Liver (tissue), 9 donors: ENCODE data around the gene TIMP3. TPM values are rescaled to one million over a fixed set of nuclear protein-coding genes. Genes with fewer than 3 reads are reported as not detected.

Experiments used
- DNase-seq: peaks from one replicate; pipeline ENCODE4 v3.0.0-alpha.2; 2017; ENCODE audit warnings: low spot score
- H3K27ac ChIP-seq, 2 donors: one replicate each; pipeline ENCODE4 v1.7.0; 2013; ENCODE audit warnings: inconsistent platforms in 2 of 2, low read length in 2 of 2, control low read depth in 1 of 2, low read depth in 1 of 2, mild to moderate bottlenecking in 1 of 2
- H3K27me3 ChIP-seq, 4 donors: one replicate each; pipeline versions ENCODE4 v1.6.1 to v1.7.0; 2013; ENCODE audit warnings: low read length in 3 of 4, inconsistent platforms in 1 of 4, mild to moderate bottlenecking in 1 of 4, moderate library complexity in 1 of 4; ENCODE audit not compliant: control insufficient read depth in 4 of 4, insufficient read depth in 4 of 4
- H3K36me3 ChIP-seq, 4 donors: one replicate each; pipeline versions ENCODE4 v1.6.1 to v1.7.0; 2013; ENCODE audit warnings: low read length in 3 of 4, mild to moderate bottlenecking in 3 of 4, low read depth in 1 of 4, moderate library complexity in 1 of 4; ENCODE audit not compliant: control insufficient read depth in 4 of 4, insufficient read depth in 3 of 4
- H3K4me1 ChIP-seq, 4 donors: one replicate each; pipeline versions ENCODE4 v1.6.1 to v1.7.0; 2013; ENCODE audit warnings: low read length in 3 of 4, mild to moderate bottlenecking in 3 of 4, moderate library complexity in 1 of 4; ENCODE audit not compliant: control insufficient read depth in 4 of 4, insufficient read depth in 4 of 4
- H3K4me3 ChIP-seq, 3 donors: one replicate each; pipeline versions ENCODE4 v1.6.1 to v1.7.0; 2013; ENCODE audit warnings: low read length in 3 of 3, control low read depth in 1 of 3, low read depth in 1 of 3, mild to moderate bottlenecking in 1 of 3
- H3K9ac ChIP-seq, 2 donors: one replicate each; pipeline ENCODE4 v1.7.0; 2013; ENCODE audit warnings: low read length in 2 of 2, mild to moderate bottlenecking in 2 of 2, moderate library complexity in 2 of 2, control low read depth in 1 of 2, low read depth in 1 of 2
- H3K9me3 ChIP-seq, 4 donors: one replicate each; pipeline versions ENCODE4 v1.6.1 to v1.7.0; 2013; ENCODE audit warnings: low read length in 3 of 4; ENCODE audit not compliant: control insufficient read depth in 4 of 4
- EGR1 ChIP-seq, 2 donors: IDR thresholded peaks; 2 replicates each; pipeline ENCODE4 v1.6.1; 2016 to 2018; ENCODE audit warnings: antibody characterized with exemption in 2 of 2, low read depth in 2 of 2
- FOXA1 ChIP-seq: IDR thresholded peaks from 2 replicates; pipeline ENCODE4 v1.6.1; 2016; ENCODE audit warnings: antibody characterized with exemption
- FOXA2 ChIP-seq: IDR thresholded peaks from 2 replicates; pipeline ENCODE4 v1.6.1; 2016; ENCODE audit warnings: antibody characterized with exemption
- GABPA ChIP-seq, 2 donors: IDR thresholded peaks in 1 of 2; conservative IDR thresholded peaks in 1 of 2; 2 replicates each; pipeline ENCODE4 v1.6.1; 2016; ENCODE audit warnings: antibody characterized with exemption in 2 of 2, mild to moderate bottlenecking in 1 of 2, moderate library complexity in 1 of 2
- HNF4A ChIP-seq, 2 donors: conservative IDR thresholded peaks; 2 replicates each; pipeline ENCODE4 v1.6.1; 2016; ENCODE audit warnings: antibody characterized with exemption in 2 of 2, mild to moderate bottlenecking in 2 of 2
- JUND ChIP-seq, 2 donors: IDR thresholded peaks; 2 replicates each; pipeline ENCODE4 v1.6.1; 2016; ENCODE audit warnings: antibody characterized with exemption in 2 of 2
- NR2F2 ChIP-seq: IDR thresholded peaks from 2 replicates; pipeline ENCODE4 v1.6.1; 2016; ENCODE audit warnings: antibody characterized with exemption
- RAD21 ChIP-seq, 2 donors: IDR thresholded peaks; 2 replicates each; pipeline ENCODE4 v1.6.1; 2016; ENCODE audit warnings: antibody characterized with exemption in 2 of 2, mild to moderate bottlenecking in 2 of 2
- RXRA ChIP-seq, 2 donors: IDR thresholded peaks; 2 replicates each; pipeline ENCODE4 v1.6.1; 2017 to 2018; ENCODE audit warnings: antibody characterized with exemption in 2 of 2, mild to moderate bottlenecking in 1 of 2
- SP1 ChIP-seq: IDR thresholded peaks from 2 replicates; pipeline ENCODE4 v1.6.1; 2018; ENCODE audit warnings: antibody characterized with exemption, mild to moderate bottlenecking
- TAF1 ChIP-seq: conservative IDR thresholded peaks from 2 replicates; pipeline ENCODE4 v1.6.1; 2016; ENCODE audit warnings: antibody characterized with exemption, mild to moderate bottlenecking
- YY1 ChIP-seq: IDR thresholded peaks from 2 replicates; pipeline ENCODE4 v1.6.1; 2016; ENCODE audit warnings: antibody characterized with exemption, mild to moderate bottlenecking
- WGBS: extraction: QIAGEN DNeasy Blood & Tissue Kit; methylation state at CpG from one replicate; pipeline ENCODE4 v1.1.7; 2013; 5-methylcytosine and 5-hydroxymethylcytosine counted together
- polyA plus RNA-seq, 2 donors: library from polyadenylated mRNA; stranded (reverse) in 1 of 2; unstranded in 1 of 2; fragments of 200-250 nt in 1 of 2; fragments of >200 nt in 1 of 2; fragmentation: Nextera tagmentation in 1 of 2; extraction: Ambion mirVana in 1 of 2; gene quantifications; one replicate each; pipeline versions ENCODE4 v1.2.1 to v1.2.3, GENCODE V29; 2013 to 2015
- total RNA-seq, 2 donors: library from RNA; depleted of rRNA; stranded (reverse); fragments of >200 nt; gene quantifications; one replicate each; pipeline ENCODE4 v1.2.3, GENCODE V29; 2014
- TF ChIP-seq, protein P1 (sequence below): IDR thresholded peaks from 2 replicates; pipeline ENCODE4 v1.6.1; 2016; ENCODE audit warnings: antibody characterized with exemption
- TF ChIP-seq, protein P2 (sequence below): IDR thresholded peaks from 2 replicates; pipeline ENCODE4 v1.6.1; 2016; ENCODE audit warnings: antibody characterized with exemption, mild to moderate bottlenecking
- TF ChIP-seq, protein P3 (sequence below): IDR thresholded peaks from 2 replicates; pipeline ENCODE4 v1.6.1; 2016; ENCODE audit warnings: antibody characterized with exemption
- donor health status: healthy.
- donor health status: healthy.
- donor health status: healthy.
- donor health status: healthy.
- donor health status: healthy.

The TIMP3 gene
- total and polyA plus RNA-seq, 4 donors, result 28.0 to 44.0 (median 31.2) TPM

DNA sequence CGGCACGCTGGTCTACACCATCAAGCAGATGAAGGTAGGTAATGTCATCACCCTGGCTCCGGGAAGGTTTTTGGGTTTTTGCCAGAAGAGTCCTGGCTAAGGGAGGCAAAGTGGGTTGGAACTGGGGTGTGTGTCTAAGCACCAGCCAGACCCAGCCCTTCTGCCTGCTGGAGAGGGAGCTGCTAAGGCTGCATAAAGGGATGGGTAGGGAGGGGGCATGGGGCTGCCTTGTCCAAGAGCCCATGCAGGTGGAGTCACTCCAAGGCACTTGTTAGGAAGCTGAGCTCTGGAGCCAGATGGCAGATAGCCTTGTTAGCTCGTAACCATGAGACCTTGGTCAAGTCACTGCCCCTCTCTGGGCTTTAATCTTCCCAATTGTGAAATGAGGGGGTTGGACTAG, 48.0 kb downstream of the TIMP3 start:
- TF ChIP-seq, protein P1, sequence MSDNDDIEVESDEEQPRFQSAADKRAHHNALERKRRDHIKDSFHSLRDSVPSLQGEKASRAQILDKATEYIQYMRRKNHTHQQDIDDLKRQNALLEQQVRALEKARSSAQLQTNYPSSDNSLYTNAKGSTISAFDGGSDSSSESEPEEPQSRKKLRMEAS, result no peak
- TF ChIP-seq FOXA2, result no peak
- TF ChIP-seq TAF1, result no peak
- Histone ChIP-seq H3K36me3 (peaks cover 0 to 2% (median 0%) of the 10 kb centered on the region in 4 donors), H3K4me1 (peaks cover 3 to 13% (median 7%) of the 10 kb centered on the region in 4 donors), H3K27ac (no peak overlapping the region), H3K9ac (no peak overlapping the region), H3K9me3 (no peaks in the 10 kb centered on the region), H3K4me3 (no peak overlapping the region), H3K27me3 (no peaks in the 10 kb centered on the region)
- no peak for DNase-seq
- WGBS, result 89% methylated on average over 4 of the region's 4 CpGs

DNA sequence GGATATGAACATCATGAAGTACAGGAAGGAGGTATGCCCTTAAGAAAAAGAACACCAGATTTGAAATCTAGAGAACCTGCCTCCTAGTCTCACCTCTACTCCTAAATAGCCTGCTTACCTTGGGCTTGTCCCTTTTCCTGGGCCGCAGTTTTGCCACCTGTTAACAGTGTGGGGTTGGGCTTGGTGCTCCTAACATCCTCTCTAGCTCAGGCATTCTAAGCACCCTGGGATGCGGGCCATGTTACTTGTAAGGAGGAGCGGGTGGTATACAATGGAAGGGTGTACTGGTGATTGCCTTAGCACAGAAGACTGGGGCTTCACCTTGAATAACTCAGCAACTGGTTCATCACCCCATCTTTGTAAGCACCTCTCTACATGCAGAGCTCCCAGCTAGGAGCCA, 48.7 kb downstream of the TIMP3 start:
- Histone ChIP-seq H3K36me3 (peaks cover 0 to 2% (median 0%) of the 10 kb centered on the region in 4 donors), H3K4me1 (peaks cover 3 to 13% (median 7%) of the 10 kb centered on the region in 4 donors), H3K4me3 (no peak overlapping the region), H3K9me3 (no peaks in the 10 kb centered on the region), H3K9ac (no peak overlapping the region), H3K27me3 (no peaks in the 10 kb centered on the region), H3K27ac (no peak overlapping the region)
- DNase-seq, result no peak
- 96% methylated on average over 3 of the region's 3 CpGs for WGBS
- TF ChIP-seq JUND (IDR thresholded peaks at IDR 0.05) (no peak), RXRA (IDR thresholded peaks at IDR 0.05) (no peak), FOXA2 (no peak), SP1 (no peak), YY1 (no peak)
- TF ChIP-seq, protein P2, sequence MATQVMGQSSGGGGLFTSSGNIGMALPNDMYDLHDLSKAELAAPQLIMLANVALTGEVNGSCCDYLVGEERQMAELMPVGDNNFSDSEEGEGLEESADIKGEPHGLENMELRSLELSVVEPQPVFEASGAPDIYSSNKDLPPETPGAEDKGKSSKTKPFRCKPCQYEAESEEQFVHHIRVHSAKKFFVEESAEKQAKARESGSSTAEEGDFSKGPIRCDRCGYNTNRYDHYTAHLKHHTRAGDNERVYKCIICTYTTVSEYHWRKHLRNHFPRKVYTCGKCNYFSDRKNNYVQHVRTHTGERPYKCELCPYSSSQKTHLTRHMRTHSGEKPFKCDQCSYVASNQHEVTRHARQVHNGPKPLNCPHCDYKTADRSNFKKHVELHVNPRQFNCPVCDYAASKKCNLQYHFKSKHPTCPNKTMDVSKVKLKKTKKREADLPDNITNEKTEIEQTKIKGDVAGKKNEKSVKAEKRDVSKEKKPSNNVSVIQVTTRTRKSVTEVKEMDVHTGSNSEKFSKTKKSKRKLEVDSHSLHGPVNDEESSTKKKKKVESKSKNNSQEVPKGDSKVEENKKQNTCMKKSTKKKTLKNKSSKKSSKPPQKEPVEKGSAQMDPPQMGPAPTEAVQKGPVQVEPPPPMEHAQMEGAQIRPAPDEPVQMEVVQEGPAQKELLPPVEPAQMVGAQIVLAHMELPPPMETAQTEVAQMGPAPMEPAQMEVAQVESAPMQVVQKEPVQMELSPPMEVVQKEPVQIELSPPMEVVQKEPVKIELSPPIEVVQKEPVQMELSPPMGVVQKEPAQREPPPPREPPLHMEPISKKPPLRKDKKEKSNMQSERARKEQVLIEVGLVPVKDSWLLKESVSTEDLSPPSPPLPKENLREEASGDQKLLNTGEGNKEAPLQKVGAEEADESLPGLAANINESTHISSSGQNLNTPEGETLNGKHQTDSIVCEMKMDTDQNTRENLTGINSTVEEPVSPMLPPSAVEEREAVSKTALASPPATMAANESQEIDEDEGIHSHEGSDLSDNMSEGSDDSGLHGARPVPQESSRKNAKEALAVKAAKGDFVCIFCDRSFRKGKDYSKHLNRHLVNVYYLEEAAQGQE, result no peak

DNA sequence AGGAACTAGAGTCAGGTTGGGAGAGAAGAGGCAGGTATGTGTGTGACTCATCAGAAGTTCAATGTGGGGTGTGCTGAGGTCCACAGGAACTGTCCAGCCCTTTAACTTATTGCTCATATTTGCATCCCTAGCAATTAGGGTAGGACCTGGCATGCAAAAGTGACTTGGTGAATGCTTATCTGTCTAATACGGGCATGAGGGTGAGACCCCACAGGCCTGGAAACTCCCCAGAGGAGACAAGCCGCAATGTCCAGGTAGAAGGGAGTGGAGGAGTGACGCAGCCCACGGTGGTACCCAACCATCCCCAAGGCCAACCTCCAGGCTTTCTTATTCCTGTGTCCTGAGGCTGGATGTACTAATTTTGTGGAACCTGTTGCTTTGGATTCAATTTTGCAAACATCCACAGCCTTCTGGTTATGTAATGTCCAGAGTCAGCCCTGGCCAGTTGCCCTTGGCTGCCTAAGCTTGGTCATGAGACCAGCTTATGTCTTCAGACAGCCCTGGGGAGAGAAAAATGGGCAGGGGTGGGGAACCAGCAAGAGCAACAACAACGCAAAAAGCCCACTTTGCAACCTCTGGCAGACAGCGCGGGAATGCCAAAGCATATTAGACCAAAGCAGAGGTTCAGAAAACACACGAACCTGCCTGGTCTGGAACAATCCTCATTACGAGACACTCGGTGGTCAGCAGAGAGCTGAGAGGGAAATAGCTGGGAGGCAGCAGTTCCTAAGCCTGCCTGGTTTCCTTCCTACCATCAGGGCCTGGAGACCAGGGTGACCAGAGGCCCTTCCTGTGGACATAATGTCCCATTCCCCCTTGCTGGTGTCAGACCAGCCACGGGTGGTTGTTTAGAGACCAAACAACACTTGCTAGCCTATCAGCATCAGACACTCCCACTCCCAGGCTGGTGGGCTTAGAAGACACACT, 49.3 kb downstream of the TIMP3 start:
- WGBS, result 75% methylated on average over 11 of the region's 11 CpGs
- no peaks in the 10 kb centered on the region for H3K9me3 ChIP-seq
- H3K27me3 ChIP-seq, result no peaks in the 10 kb centered on the region
- peaks cover 0 to 2% (median 0%) of the 10 kb centered on the region in 4 donors for H3K36me3 ChIP-seq
- DNase-seq, result no peak
- H3K9ac ChIP-seq, result no peak overlapping the region
- TF ChIP-seq GABPA (IDR thresholded peaks at IDR 0.05 in 1 of 2, conservative IDR thresholded peaks at IDR 0.05 in 1 of 2), result no peak
- TF ChIP-seq EGR1 (IDR thresholded peaks at IDR 0.05; ENCODE audit: low read depth in 2 of 2), result no peak
- TF ChIP-seq RAD21 (IDR thresholded peaks at IDR 0.05), result peak; percentile 7 to 9
- peak in 1 of 2 donors; percentile 10 for TF ChIP-seq RXRA (IDR thresholded peaks at IDR 0.05)
- TF ChIP-seq NR2F2, result no peak
- TF ChIP-seq, protein P3, sequence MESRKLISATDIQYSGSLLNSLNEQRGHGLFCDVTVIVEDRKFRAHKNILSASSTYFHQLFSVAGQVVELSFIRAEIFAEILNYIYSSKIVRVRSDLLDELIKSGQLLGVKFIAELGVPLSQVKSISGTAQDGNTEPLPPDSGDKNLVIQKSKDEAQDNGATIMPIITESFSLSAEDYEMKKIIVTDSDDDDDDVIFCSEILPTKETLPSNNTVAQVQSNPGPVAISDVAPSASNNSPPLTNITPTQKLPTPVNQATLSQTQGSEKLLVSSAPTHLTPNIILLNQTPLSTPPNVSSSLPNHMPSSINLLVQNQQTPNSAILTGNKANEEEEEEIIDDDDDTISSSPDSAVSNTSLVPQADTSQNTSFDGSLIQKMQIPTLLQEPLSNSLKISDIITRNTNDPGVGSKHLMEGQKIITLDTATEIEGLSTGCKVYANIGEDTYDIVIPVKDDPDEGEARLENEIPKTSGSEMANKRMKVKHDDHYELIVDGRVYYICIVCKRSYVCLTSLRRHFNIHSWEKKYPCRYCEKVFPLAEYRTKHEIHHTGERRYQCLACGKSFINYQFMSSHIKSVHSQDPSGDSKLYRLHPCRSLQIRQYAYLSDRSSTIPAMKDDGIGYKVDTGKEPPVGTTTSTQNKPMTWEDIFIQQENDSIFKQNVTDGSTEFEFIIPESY, result no peak
- TF ChIP-seq HNF4A (conservative IDR thresholded peaks at IDR 0.05), result peak; percentile 8 to 28
- no peak for TF ChIP-seq YY1
- TF ChIP-seq JUND (IDR thresholded peaks at IDR 0.05), result no peak
- no peak for TF ChIP-seq TAF1
- TF ChIP-seq FOXA1, result no peak
- peaks cover 3 to 13% (median 7%) of the 10 kb centered on the region in 4 donors for H3K4me1 ChIP-seq
- H3K4me3 ChIP-seq, result no peak overlapping the region
- no peak overlapping the region for H3K27ac ChIP-seq
